K562 (cell line): ENCODE results near the gene KCNJ14. TPM values are rescaled to one million over a fixed set of nuclear protein-coding genes. Genes with fewer than 3 reads are reported as not detected.

Experiments
- ARID3B ChIP-seq: fragments of 250-450 bp; sonication (Bioruptor Pico); IDR thresholded peaks from 2 replicates; pipeline ENCODE4 v1.4.0; 2020; ENCODE audit warnings: borderline replicate concordance
- CAMTA2 ChIP-seq: fragments of 250-450 bp; sonication (Bioruptor Pico); conservative IDR thresholded peaks from 2 replicates; pipeline ENCODE4 v1.5.1; 2022
- DNMT1 ChIP-seq: fragments of 450-650 bp; IDR thresholded peaks from 2 replicates; pipeline ENCODE4 v1.6.1; 2016; ENCODE audit warnings: antibody characterized with exemption, mild to moderate bottlenecking
- HLTF ChIP-seq: fragments of 450-650 bp; IDR thresholded peaks from 2 replicates; pipeline ENCODE4 v1.6.1; 2016
- HMG20B ChIP-seq: fragments of 250-450 bp; sonication (Bioruptor Pico); IDR thresholded peaks from 2 replicates; pipeline ENCODE4 v1.5.0; 2021; ENCODE audit warnings: mild to moderate bottlenecking
- MAFF ChIP-seq: IDR thresholded peaks from 2 replicates; pipeline ENCODE4 v1.6.1; 2012; ENCODE audit warnings: low read length, improper control_type of control experiment
- MAZ ChIP-seq, 2 experiments: fragments of 450-650 bp in 1 of 2; sonication (generic) in 1 of 2; formaldehyde crosslinking; IDR thresholded peaks in 1 of 2; conservative IDR thresholded peaks in 1 of 2; 2 replicates each; pipeline versions ENCODE4 v1.4.0 to v1.5.0; 2020; ENCODE audit warnings: mild to moderate bottlenecking in 1 of 2, missing genetic modification reagents in 1 of 2
- NCOR1 ChIP-seq: fragments of 450-650 bp; IDR thresholded peaks from 2 replicates; pipeline ENCODE4 v1.6.1; 2016; ENCODE audit warnings: mild to moderate bottlenecking, moderate library complexity
- SMARCA5 ChIP-seq: fragments of 450-650 bp; IDR thresholded peaks from 2 replicates; pipeline ENCODE4 v1.6.1; 2016
- ZFP36 ChIP-seq: fragments of 150-350 bp; IDR thresholded peaks from 2 replicates; pipeline ENCODE4 v1.6.1; 2018; ENCODE audit warnings: low read length, low read depth; ENCODE audit not compliant: partially characterized antibody
- ZFX ChIP-seq: sonication (generic); formaldehyde crosslinking; IDR thresholded peaks from 2 replicates; pipeline ENCODE4 v1.8.0; 2022; ENCODE audit warnings: mild to moderate bottlenecking, missing genetic modification reagents, moderate library complexity
- ZNF12 ChIP-seq: sonication (generic); formaldehyde crosslinking; IDR thresholded peaks from 2 replicates; pipeline ENCODE4 v1.4.0; 2020; ENCODE audit warnings: mild to moderate bottlenecking, missing genetic modification reagents
- ZNF699 ChIP-seq: fragments of 250-450 bp; sonication (Bioruptor Pico); IDR thresholded peaks from 2 replicates; pipeline ENCODE4 v1.8.0; 2021; ENCODE audit warnings: mild to moderate bottlenecking, moderate library complexity; ENCODE audit not compliant: insufficient replicate concordance
- ZNF778 ChIP-seq: fragments of 450-650 bp; formaldehyde crosslinking; IDR thresholded peaks from 2 replicates; pipeline ENCODE4 v1.4.0; 2020; ENCODE audit warnings: mild to moderate bottlenecking, moderate library complexity
- polyA plus RNA-seq, 8 experiments: library from polyadenylated mRNA; depleted of rRNA in 4 of 8; stranded (reverse) in 5 of 8; unstranded in 3 of 8; fragments of >200 nt; fragmentation: Nextera tagmentation in 2 of 8; fragmentation: Illumina TruSeq in 1 of 8; extraction: Ambion mirVana in 2 of 8; extraction: Trizol in 1 of 8; gene quantifications; 2 replicates each; pipeline versions ENCODE4 v1.2.1 to v1.2.3, GENCODE V29; 2011 to 2014; ENCODE audit warnings: inconsistent platforms in 1 of 8, missing spikeins in 1 of 8
- total RNA-seq, 7 experiments: library from RNA; depleted of rRNA in 6 of 7; stranded (reverse); fragments of >200 nt in 6 of 7; fragmentation: Illumina TruSeq in 2 of 7; extraction: Trizol in 2 of 7; gene quantifications; 2 replicates each; pipeline versions ENCODE4 v1.2.1 to v1.2.3, GENCODE V29; 2011 to 2021; ENCODE audit warnings: low replicate concordance in 1 of 7
- TF ChIP-seq, protein P1 (sequence below), 2 experiments: fragments of 450-650 bp; formaldehyde crosslinking in 1 of 2; IDR thresholded peaks; 2 replicates each; pipeline versions ENCODE4 v1.4.0 to v1.6.1; 2014 to 2020; ENCODE audit warnings: mild to moderate bottlenecking in 2 of 2, borderline replicate concordance in 1 of 2, low read depth in 1 of 2

Gene KCNJ14
- total and polyA plus RNA-seq, 9 of the 15 experiments (the other 6 are each of a cell fraction or from before 2014, with no cell fraction given), result 0.15 to 1.6 (median 0.49) TPM

- TF ChIP-seq, protein P1, sequence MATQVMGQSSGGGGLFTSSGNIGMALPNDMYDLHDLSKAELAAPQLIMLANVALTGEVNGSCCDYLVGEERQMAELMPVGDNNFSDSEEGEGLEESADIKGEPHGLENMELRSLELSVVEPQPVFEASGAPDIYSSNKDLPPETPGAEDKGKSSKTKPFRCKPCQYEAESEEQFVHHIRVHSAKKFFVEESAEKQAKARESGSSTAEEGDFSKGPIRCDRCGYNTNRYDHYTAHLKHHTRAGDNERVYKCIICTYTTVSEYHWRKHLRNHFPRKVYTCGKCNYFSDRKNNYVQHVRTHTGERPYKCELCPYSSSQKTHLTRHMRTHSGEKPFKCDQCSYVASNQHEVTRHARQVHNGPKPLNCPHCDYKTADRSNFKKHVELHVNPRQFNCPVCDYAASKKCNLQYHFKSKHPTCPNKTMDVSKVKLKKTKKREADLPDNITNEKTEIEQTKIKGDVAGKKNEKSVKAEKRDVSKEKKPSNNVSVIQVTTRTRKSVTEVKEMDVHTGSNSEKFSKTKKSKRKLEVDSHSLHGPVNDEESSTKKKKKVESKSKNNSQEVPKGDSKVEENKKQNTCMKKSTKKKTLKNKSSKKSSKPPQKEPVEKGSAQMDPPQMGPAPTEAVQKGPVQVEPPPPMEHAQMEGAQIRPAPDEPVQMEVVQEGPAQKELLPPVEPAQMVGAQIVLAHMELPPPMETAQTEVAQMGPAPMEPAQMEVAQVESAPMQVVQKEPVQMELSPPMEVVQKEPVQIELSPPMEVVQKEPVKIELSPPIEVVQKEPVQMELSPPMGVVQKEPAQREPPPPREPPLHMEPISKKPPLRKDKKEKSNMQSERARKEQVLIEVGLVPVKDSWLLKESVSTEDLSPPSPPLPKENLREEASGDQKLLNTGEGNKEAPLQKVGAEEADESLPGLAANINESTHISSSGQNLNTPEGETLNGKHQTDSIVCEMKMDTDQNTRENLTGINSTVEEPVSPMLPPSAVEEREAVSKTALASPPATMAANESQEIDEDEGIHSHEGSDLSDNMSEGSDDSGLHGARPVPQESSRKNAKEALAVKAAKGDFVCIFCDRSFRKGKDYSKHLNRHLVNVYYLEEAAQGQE (IDR thresholded peaks at IDR 0.05; ENCODE audit: borderline replicate concordance), result peak; percentile 91
- TF ChIP-seq, protein P1 (CRISPR knock-in tag; IDR thresholded peaks at IDR 0.05; ENCODE audit: low read depth), result no peak
- TF ChIP-seq DNMT1 (no peak), HLTF (no peak), HMG20B (CRISPR knock-in tag) (no peak), ZNF699 (CRISPR knock-in tag) (no peak), NCOR1 (no peak), CAMTA2 (CRISPR knock-in tag) (no peak), ARID3B (CRISPR knock-in tag) (no peak), SMARCA5 (peak; percentile 91; the same call in 1 of the 2 replicates), MAZ (CRISPR knock-in tag; conservative IDR thresholded peaks at IDR 0.05 in 1 of 2, IDR thresholded peaks at IDR 0.05 in 1 of 2) (peak in 1 of 2 experiments; percentile 41; a peak in 1 of 4 replicates), ZFP36 (no peak), ZNF778 (no peak), MAFF (no peak), ZFX (CRISPR knock-in tag) (no peak), ZNF12 (CRISPR knock-in tag) (no peak)
Measured at GRCh38 chr19:48506138-48506733, 50.9 kb downstream of the KCNJ14 start (continued).
